Progenitor cell of endocrine pancreas (in vitro differentiated cells): ENCODE results near the gene RIC8B. TPM values are rescaled to one million over a fixed set of nuclear protein-coding genes. Genes with fewer than 3 reads are reported as not detected.
A peak's percentile ranks its signal among the peaks of the same experiment; 100 is the strongest.

ENCODE experiments used
- DNase-seq: peaks from one replicate; pipeline ENCODE4 v3.0.0; 2021; ENCODE audit warnings: low spot score; ENCODE audit not compliant: unreplicated experiment
- H3K27ac Mint-ChIP-seq: 2 replicates; pipeline ENCODE4 v1.8.0; 2021; ENCODE audit warnings: mild to moderate bottlenecking, moderate library complexity, mixed read lengths
- H3K27me3 Mint-ChIP-seq: 2 replicates; pipeline ENCODE4 v1.8.0; 2021; ENCODE audit warnings: mixed read lengths
- H3K36me3 Mint-ChIP-seq: 2 replicates; pipeline ENCODE4 v1.8.0; 2022; ENCODE audit warnings: mixed read lengths; ENCODE audit not compliant: insufficient read depth
- H3K4me1 Mint-ChIP-seq: 2 replicates; pipeline ENCODE4 v1.8.0; 2021; ENCODE audit warnings: low read depth, mixed read lengths
- H3K4me3 Mint-ChIP-seq: 2 replicates; pipeline ENCODE4 v1.8.0; 2021; ENCODE audit warnings: low read depth, mild to moderate bottlenecking, moderate library complexity, mixed read lengths
- H3K9me3 Mint-ChIP-seq: 2 replicates; pipeline ENCODE4 v1.8.0; 2021; ENCODE audit warnings: low read depth, mixed read lengths
- total RNA-seq: library from RNA; stranded (reverse); gene quantifications from 2 replicates; pipeline ENCODE4 v1.2.1, GENCODE V29; 2021
- TF ChIP-seq, protein P1 (sequence below): fragments of 200-600 bp; sonication (generic); IDR thresholded peaks from one replicate; pipeline ENCODE4 v1.5.0; 2021; ENCODE audit warnings: antibody characterized with exemption, mild to moderate bottlenecking; ENCODE audit not compliant: unreplicated experiment

Gene RIC8B
- total RNA-seq, 1 donor from 2014 or later, result 24.7 TPM

DNA sequence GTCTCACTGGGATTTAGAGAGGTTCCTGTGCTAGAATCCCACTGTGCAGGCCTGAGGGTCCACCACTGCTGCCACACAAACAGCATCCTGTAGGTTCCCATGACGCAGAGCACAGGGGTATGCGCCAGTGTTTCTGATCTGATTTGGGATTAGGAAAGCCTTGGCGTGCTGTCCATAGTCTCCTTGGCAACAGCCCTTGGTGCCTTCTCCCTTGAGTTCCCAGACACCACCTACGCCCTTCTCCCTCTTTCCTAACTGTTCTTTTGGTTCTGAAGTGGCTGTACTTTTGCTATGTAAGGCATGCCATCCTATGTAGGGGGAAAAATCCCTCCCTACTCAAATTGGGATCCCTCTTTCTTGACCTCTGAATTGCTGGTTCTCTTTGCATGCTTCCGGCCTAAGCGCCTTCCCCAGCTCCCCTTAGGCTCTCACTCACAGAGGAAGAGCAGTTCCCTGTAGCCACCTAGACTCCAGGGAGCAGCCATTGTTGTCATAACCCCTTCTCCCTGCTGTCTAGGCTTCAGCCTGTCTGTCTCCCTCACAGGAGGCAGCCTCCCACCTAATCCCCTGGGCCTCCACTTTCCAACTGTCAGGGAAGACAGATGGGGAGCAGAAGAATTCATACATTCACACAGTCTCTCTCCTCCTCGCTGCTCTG is 14.8 kb upstream of the RIC8B start:
- peaks cover 5% of the 10 kb centered on the region for H3K4me1 Mint-ChIP-seq
- TF ChIP-seq, protein P1, sequence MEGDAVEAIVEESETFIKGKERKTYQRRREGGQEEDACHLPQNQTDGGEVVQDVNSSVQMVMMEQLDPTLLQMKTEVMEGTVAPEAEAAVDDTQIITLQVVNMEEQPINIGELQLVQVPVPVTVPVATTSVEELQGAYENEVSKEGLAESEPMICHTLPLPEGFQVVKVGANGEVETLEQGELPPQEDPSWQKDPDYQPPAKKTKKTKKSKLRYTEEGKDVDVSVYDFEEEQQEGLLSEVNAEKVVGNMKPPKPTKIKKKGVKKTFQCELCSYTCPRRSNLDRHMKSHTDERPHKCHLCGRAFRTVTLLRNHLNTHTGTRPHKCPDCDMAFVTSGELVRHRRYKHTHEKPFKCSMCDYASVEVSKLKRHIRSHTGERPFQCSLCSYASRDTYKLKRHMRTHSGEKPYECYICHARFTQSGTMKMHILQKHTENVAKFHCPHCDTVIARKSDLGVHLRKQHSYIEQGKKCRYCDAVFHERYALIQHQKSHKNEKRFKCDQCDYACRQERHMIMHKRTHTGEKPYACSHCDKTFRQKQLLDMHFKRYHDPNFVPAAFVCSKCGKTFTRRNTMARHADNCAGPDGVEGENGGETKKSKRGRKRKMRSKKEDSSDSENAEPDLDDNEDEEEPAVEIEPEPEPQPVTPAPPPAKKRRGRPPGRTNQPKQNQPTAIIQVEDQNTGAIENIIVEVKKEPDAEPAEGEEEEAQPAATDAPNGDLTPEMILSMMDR, result no peak
- H3K4me3 Mint-ChIP-seq, result no peak overlapping the region

DNA sequence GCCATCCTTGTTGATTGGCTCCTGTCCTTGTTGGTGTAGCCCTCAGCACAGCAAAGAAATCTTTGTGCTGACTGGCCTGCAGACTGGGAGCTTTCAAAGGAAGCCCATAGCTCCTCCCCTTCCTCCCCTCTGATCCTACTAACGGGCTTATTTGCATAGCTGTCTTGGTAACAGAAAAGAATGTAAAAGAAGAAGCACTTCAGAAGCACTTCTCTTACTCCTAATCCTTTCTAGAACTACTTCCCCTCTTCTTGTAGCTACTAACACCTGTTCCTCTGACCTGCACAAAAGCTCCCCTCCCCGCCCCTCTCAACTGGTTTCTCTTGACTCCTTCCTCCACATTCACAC is 14.3 kb upstream of the RIC8B start:
- no peaks in the 10 kb centered on the region for H3K36me3 Mint-ChIP-seq
- H3K27me3 Mint-ChIP-seq, result no peaks in the 10 kb centered on the region
- no peak for DNase-seq
- H3K4me1 Mint-ChIP-seq, result peaks cover 5% of the 10 kb centered on the region
- no peak overlapping the region for H3K4me3 Mint-ChIP-seq
- no peaks in the 10 kb centered on the region for H3K9me3 Mint-ChIP-seq
- TF ChIP-seq, protein P1, result no peak
- H3K27ac Mint-ChIP-seq, result peak overlapping the region; percentile 30

More for the DNA sequence above, 14.8 kb upstream of the RIC8B start:
- no peak for DNase-seq
- no peaks in the 10 kb centered on the region for H3K27me3 Mint-ChIP-seq
- H3K9me3 Mint-ChIP-seq, result no peaks in the 10 kb centered on the region
- no peaks in the 10 kb centered on the region for H3K36me3 Mint-ChIP-seq
- peak overlapping the region; percentile 30 for H3K27ac Mint-ChIP-seq

DNA sequence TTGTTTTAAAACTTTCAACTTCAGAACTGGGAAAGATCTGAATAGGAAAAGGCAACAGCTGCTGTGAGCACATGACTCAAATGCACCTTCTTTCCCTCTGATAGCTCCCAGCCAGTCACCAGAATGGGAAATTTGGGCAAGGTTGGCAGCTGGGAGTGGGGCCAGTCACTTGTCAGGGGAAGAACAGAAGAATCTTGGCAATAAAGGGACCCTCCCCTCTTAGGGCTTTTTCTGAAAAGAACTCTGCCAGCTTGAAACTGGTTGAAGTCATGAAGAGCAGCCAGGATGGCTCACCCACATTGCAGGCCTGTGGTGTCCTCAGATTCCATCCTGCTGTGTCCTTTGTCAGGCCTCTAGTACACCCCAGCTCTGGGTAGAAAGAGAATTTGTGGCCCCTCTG is 10.3 kb upstream of the RIC8B start:
- TF ChIP-seq, protein P1, result no peak
- no peaks in the 10 kb centered on the region for H3K9me3 Mint-ChIP-seq
- H3K4me1 Mint-ChIP-seq, result peaks cover 28% of the 10 kb centered on the region
- H3K36me3 Mint-ChIP-seq, result no peaks in the 10 kb centered on the region
- no peak for DNase-seq
- H3K4me3 Mint-ChIP-seq, result no peak overlapping the region
- no peaks in the 10 kb centered on the region for H3K27me3 Mint-ChIP-seq
- H3K27ac Mint-ChIP-seq, result no peak overlapping the region

DNA sequence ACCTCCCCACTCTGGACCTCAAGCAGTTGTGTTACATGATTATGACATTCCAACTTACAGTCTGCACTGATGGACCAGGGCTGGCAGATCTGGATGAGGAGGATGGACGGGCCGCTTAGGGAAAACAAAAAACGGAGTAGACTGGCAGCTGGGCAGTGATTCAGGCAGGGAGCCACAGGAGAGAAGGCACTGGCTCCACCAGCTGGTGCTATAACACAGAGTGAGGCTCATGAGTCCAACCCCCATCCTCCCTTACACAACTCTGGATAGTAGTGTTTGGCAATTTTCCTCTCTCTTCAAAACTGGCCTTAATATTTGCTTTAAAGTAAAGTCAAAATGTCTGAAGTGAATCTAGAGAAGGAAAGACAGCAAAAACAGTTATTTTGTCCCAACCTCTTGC is 9.7 kb upstream of the RIC8B start:
- no peak for DNase-seq
- TF ChIP-seq, protein P1, result no peak
- no peaks in the 10 kb centered on the region for H3K36me3 Mint-ChIP-seq
- H3K27me3 Mint-ChIP-seq, result no peaks in the 10 kb centered on the region
- no peaks in the 10 kb centered on the region for H3K9me3 Mint-ChIP-seq
- peaks cover 32% of the 10 kb centered on the region for H3K4me1 Mint-ChIP-seq
- H3K4me3 Mint-ChIP-seq, result no peak overlapping the region
- H3K27ac Mint-ChIP-seq, result no peak overlapping the region

DNA sequence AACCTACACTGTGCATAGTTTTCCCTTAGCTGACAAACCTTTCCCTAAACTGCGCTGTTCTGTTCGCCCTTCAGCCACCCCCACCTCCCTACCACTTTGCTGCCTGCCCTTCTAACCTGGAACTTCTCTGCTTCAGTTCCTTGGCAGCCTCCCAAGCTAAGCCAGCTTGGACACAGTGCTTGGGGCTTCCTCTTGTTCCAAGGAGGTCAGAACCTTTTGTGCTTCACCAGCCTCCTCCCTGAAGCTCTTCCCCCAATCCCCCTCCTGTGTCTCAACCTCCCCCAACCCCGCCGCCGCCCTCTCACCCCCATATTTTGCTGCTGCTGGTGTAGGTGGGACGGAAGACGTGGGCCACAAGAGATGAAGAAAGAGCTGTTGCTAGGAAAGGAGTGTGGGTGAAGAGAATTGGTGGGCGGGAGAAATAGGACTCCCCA is 8.1 kb upstream of the RIC8B start:
- Mint-ChIP-seq H3K27ac (peak overlapping the region; percentile 35), H3K36me3 (no peaks in the 10 kb centered on the region), H3K9me3 (no peaks in the 10 kb centered on the region), H3K4me3 (no peak overlapping the region), H3K4me1 (peaks cover 30% of the 10 kb centered on the region), H3K27me3 (no peaks in the 10 kb centered on the region)
- TF ChIP-seq, protein P1, result no peak
- no peak for DNase-seq
